Ishikawa (cell line): Measurements from ENCODE around the gene TNFRSF4.
A peak's percentile ranks its signal among the peaks of the same experiment; 100 is the strongest.

Experiments
- CEBPB ChIP-seq: IDR thresholded peaks from 2 replicates; pipeline ENCODE4 v1.6.1; 2012
- CREB1 ChIP-seq: IDR thresholded peaks from 2 replicates; pipeline ENCODE4 v1.6.1; 2012; ENCODE audit warnings: low read depth
- EP300 ChIP-seq: IDR thresholded peaks from 2 replicates; pipeline ENCODE4 v1.6.1; 2012; ENCODE audit warnings: borderline replicate concordance
- FOXM1 ChIP-seq: IDR thresholded peaks from 2 replicates; pipeline ENCODE4 v1.6.1; 2012; ENCODE audit warnings: low read depth, borderline replicate concordance
- NFIC ChIP-seq: IDR thresholded peaks from 2 replicates; pipeline ENCODE4 v1.6.1; 2012
- RAD21 ChIP-seq: IDR thresholded peaks from 2 replicates; pipeline ENCODE4 v1.6.1; 2012; ENCODE audit warnings: low read depth
- REST ChIP-seq: IDR thresholded peaks from 2 replicates; pipeline ENCODE4 v1.6.1; 2012; ENCODE audit warnings: low read depth, mild to moderate bottlenecking
- TAF1 ChIP-seq: IDR thresholded peaks from 2 replicates; pipeline ENCODE4 v1.6.1; 2012; ENCODE audit warnings: low read depth, mild to moderate bottlenecking
- TCF12 ChIP-seq: IDR thresholded peaks from 2 replicates; pipeline ENCODE4 v1.6.1; 2012; ENCODE audit warnings: low read depth
- YY1 ChIP-seq: IDR thresholded peaks from 2 replicates; pipeline ENCODE4 v1.6.1; 2012; ENCODE audit warnings: low read depth
- ZBTB7A ChIP-seq: IDR thresholded peaks from 2 replicates; pipeline ENCODE4 v1.6.1; 2012; ENCODE audit warnings: low read depth
- TF ChIP-seq, protein P1 (sequence below): IDR thresholded peaks from 2 replicates; pipeline ENCODE4 v1.6.1; 2012

The TNFRSF4 gene

GRCh38 chr1:1215881-1216605 is 2.1 kb upstream of the TNFRSF4 start:
- TF ChIP-seq ZBTB7A (0 out of 2 replicates have a peak, but pooled peaks have one; percentile 9), RAD21 (no peak)

GRCh38 chr1:1215080-1215676 is 1.2 kb upstream of the TNFRSF4 start:
- no peak for TF ChIP-seq CEBPB
- no peak for TF ChIP-seq RAD21
- no peak for TF ChIP-seq TCF12
- TF ChIP-seq ZBTB7A, result no peak
- TF ChIP-seq CREB1, result no peak
- no peak for TF ChIP-seq EP300
- no peak for TF ChIP-seq REST

DNA sequence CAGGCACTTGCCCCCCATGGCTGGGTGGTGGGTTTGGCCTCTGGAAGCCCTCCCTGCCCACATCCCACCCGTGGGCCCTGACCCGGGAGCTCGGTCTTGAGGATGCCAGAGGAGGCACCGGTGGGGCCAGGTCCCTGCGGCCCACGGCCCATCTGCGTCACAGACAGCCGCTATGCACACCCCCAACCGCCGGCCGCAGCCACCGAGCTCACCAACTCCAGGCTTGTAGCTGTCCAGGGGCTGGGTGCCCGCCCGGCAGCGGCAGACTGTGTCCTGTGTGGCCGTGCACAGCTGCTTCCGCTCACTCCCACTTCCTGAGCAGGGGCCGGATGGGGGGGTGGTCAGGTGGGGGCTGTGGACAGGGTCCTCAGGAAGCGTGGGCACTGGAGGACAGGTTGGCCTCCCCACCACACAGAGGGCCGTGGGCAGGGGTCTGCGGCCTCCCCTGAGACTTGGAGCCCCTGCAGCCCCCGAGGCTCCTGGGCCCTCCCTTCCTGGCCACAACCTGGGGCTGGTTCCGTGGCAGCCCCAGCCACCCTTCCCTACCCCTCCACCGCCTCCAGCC is 1.1 kb downstream of the TNFRSF4 start:
- TF ChIP-seq, protein P1, sequence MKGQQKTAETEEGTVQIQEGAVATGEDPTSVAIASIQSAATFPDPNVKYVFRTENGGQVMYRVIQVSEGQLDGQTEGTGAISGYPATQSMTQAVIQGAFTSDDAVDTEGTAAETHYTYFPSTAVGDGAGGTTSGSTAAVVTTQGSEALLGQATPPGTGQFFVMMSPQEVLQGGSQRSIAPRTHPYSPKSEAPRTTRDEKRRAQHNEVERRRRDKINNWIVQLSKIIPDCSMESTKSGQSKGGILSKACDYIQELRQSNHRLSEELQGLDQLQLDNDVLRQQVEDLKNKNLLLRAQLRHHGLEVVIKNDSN, result no peak
- TF ChIP-seq ZBTB7A, result no peak
- TF ChIP-seq CEBPB, result no peak
- no peak for TF ChIP-seq EP300
- no peak for TF ChIP-seq REST
- TF ChIP-seq TAF1, result no peak
- TF ChIP-seq CREB1, result no peak
- TF ChIP-seq TCF12, result no peak
- no peak for TF ChIP-seq FOXM1

DNA sequence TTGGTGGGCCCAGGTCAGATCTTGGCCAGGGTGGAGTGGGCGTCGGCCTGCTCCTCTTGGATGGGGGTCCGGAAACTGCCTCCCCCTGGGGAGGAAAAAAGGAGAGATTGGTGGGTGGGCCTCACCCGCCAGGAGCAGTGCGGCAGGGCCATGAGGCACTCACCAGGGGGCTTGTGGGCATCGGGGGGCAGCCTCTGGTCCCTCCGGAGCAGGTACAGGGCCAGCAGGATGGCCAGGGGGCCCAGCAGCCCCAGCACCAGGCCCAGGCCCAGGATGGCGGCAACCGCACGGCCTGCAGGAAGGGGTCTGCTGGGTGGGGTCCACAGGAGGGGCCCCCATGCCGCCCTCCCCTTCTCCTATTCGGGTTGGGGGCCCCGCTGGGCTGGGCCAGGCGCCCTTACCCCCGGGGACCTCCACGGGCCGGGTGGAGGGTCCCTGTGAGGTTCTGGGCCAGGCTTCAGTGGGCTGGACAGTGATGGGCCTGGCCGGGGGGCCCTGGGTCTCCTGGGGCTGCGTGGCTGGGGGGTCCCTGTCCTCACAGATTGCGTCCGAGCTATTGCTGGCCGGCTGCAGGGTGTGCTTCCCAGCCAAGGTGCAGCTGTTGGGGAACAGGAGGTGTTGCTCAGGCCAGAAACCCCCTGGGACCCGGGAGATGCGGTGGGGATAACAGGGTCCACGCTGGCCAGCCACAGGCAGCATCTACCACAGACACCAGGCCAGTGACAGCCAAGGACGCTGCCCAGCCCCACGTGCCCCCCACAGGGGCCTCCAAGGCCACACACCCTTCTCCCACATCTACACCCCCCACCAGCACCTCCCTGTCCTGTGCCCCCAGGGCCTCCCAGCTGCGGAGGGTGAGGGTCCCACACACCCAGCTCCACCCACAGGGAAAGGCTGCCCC is 2.2 kb downstream of the TNFRSF4 start:
- TF ChIP-seq ZBTB7A, result peak; percentile 32; the same call in 1 of the 2 replicates
- TF ChIP-seq REST, result no peak

- TF ChIP-seq ZBTB7A (no peak), YY1 (no peak), RAD21 (no peak), NFIC (no peak)
Measured at GRCh38 chr1:1210726-1211540, 3.0 kb downstream of the TNFRSF4 start.
